ENCODE results near the gene MOCS1. TPM values are rescaled to one million over a fixed set of nuclear protein-coding genes. Genes with fewer than 3 reads are reported as not detected.

Gene MOCS1
- total RNA-seq, 4 donors from 2014 or later: 52.0 to 128 (median 81.1) TPM

GRCh38 chr6:39929039-39929732 is 5.1 kb downstream of the MOCS1 start:
- TF ChIP-seq CTCF (IDR thresholded peaks at IDR 0.05; ENCODE audit: low read depth): no peak

GRCh38 chr6:39927159-39927558 is 7.1 kb downstream of the MOCS1 start:
- TF ChIP-seq CTCF (IDR thresholded peaks at IDR 0.05; ENCODE audit: low read depth): no peak

GRCh38 chr6:39926668-39927067 is 7.6 kb downstream of the MOCS1 start:
- TF ChIP-seq CTCF (IDR thresholded peaks at IDR 0.05; ENCODE audit: low read depth): no peak

- no peak for TF ChIP-seq CTCF (IDR thresholded peaks at IDR 0.05; ENCODE audit: low read depth)
Measured at GRCh38 chr6:39925931-39926290, 8.4 kb downstream of the MOCS1 start.

- no peak for TF ChIP-seq CTCF (IDR thresholded peaks at IDR 0.05; ENCODE audit: low read depth)
Measured at GRCh38 chr6:39925191-39925930, 8.9 kb downstream of the MOCS1 start.

GRCh38 chr6:39924283-39924682 is 10.0 kb downstream of the MOCS1 start:
- TF ChIP-seq CTCF (IDR thresholded peaks at IDR 0.05; ENCODE audit: low read depth): no peak

- no peak for TF ChIP-seq CTCF (IDR thresholded peaks at IDR 0.05; ENCODE audit: low read depth)
Measured at GRCh38 chr6:39923861-39924260, 10.4 kb downstream of the MOCS1 start.
